Neural crest cell (in vitro differentiated cells): Measurements from ENCODE around the gene SLC2A9. TPM values are rescaled to one million over a fixed set of nuclear protein-coding genes. Genes with fewer than 3 reads are reported as not detected.
A peak's percentile ranks its signal among the peaks of the same experiment; 100 is the strongest.

ENCODE experiments used
- DNase-seq: peaks from one replicate; pipeline ENCODE4 v3.0.0; 2021; ENCODE audit warnings: low read depth, mixed read lengths, low spot score
- H3K27ac Mint-ChIP-seq: one replicate; pipeline ENCODE4 v1.8.0; 2021; ENCODE audit warnings: mild to moderate bottlenecking, mixed read lengths; ENCODE audit not compliant: unreplicated experiment
- H3K27me3 Mint-ChIP-seq: 2 replicates; pipeline ENCODE4 v1.8.0; 2021; ENCODE audit warnings: low read depth, mild to moderate bottlenecking, mixed read lengths
- H3K36me3 Mint-ChIP-seq: 2 replicates; pipeline ENCODE4 v1.8.0; 2021; ENCODE audit warnings: low read depth, mild to moderate bottlenecking, mixed read lengths
- H3K4me1 Mint-ChIP-seq: 2 replicates; pipeline ENCODE4 v1.8.0; 2021; ENCODE audit warnings: mixed read lengths
- H3K4me3 Mint-ChIP-seq: one replicate; pipeline ENCODE4 v1.8.0; 2021; ENCODE audit warnings: mild to moderate bottlenecking, mixed read lengths
- H3K9me3 Mint-ChIP-seq: 2 replicates; pipeline ENCODE4 v1.8.0; 2021; ENCODE audit warnings: mixed read lengths
- total RNA-seq: library from RNA; stranded (reverse); gene quantifications from 2 replicates; pipeline ENCODE4 v1.2.1, GENCODE V29; 2021
- TF ChIP-seq, protein P1 (sequence below): fragments of 200-600 bp; sonication (generic); conservative IDR thresholded peaks from 2 replicates; pipeline ENCODE4 v1.5.0; 2021; ENCODE audit warnings: antibody characterized with exemption, mild to moderate bottlenecking

The SLC2A9 gene
- total RNA-seq, 1 donor from 2014 or later, result 0.26 TPM

DNA sequence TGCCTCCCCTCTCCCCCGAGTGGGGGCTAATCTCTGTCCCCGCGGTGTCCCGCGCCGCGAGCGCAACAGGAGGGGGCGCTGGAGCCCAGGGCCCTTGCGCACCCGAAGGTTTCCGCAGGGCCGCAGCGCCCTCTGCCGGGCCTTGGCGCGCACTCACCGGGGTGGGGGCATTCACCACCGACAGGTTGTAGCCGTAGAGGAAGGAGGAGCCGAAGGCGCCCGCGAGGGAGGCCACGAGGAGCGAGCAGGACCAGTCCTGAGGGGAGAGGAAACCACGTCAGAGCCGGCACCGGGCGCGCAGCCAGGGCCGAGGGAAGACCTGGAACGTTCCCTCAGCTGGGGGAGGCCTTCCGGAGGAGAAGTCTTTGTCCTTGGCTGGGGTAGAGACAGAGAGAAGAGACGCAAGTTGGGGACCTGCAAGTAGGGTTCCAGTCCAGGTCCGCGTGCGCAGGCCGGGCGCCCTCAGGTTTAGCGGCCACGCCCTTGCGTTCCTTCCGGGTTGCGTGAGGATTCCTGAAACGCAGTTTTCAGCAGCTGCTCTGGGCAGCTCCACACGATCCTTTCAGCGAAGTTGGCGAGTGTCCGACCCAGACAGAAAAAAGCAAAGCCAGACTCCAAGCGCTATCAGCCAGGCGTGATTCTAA is 2.4 kb downstream of the SLC2A9 start:
- H3K9me3 Mint-ChIP-seq, result no peaks in the 10 kb centered on the region
- H3K4me3 Mint-ChIP-seq, result peak overlapping the region; percentile 66
- no peaks in the 10 kb centered on the region for H3K36me3 Mint-ChIP-seq
- TF ChIP-seq, protein P1, sequence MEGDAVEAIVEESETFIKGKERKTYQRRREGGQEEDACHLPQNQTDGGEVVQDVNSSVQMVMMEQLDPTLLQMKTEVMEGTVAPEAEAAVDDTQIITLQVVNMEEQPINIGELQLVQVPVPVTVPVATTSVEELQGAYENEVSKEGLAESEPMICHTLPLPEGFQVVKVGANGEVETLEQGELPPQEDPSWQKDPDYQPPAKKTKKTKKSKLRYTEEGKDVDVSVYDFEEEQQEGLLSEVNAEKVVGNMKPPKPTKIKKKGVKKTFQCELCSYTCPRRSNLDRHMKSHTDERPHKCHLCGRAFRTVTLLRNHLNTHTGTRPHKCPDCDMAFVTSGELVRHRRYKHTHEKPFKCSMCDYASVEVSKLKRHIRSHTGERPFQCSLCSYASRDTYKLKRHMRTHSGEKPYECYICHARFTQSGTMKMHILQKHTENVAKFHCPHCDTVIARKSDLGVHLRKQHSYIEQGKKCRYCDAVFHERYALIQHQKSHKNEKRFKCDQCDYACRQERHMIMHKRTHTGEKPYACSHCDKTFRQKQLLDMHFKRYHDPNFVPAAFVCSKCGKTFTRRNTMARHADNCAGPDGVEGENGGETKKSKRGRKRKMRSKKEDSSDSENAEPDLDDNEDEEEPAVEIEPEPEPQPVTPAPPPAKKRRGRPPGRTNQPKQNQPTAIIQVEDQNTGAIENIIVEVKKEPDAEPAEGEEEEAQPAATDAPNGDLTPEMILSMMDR, result peak; percentile 95
- no peaks in the 10 kb centered on the region for H3K27me3 Mint-ChIP-seq
- DNase-seq, result peak; percentile 89
- peak overlapping the region; percentile 50 for H3K27ac Mint-ChIP-seq
- H3K4me1 Mint-ChIP-seq, result peaks cover 26% of the 10 kb centered on the region

DNA sequence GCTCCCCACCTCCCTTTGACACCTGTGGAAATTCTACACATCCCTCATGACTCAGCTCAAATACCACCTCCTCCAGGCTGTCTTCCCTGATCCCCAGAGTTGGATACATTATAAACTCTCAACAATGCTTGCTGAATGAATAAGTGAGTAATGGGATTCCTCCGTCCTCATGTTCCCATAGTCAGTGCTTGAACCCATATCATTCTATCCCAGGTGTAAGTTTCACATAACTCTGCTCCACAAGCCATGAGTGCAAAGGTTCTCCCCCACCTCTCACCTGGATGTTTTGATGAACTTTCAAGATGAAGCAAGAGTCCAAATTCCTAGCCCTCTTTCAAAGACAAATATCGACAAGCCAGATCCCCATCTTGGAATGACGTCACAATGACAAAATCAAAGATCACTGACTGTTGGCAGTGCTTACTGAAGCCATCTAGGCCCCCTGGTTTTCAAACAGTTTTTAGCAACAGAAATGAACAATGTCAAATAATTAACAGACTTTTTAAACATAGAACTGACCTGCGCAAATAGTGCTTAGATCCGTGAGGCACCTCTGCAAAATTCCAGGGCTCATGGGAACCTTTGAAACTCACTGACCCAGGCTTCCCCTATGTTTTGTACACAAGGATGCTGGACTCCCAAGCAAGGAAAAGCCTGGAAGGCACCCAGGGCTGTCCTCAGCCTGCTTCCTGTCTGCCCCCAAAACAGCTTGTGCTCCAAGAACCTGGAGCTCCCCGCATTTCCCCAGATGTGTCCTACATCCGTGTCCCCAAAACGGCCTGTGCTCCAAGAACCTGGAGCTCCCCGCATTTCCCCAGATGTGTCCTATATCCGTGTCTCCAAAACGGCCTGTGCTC is 4.0 kb downstream of the SLC2A9 start:
- no peaks in the 10 kb centered on the region for H3K9me3 Mint-ChIP-seq
- H3K4me1 Mint-ChIP-seq, result peaks cover 16% of the 10 kb centered on the region
- TF ChIP-seq, protein P1, result no peak
- H3K36me3 Mint-ChIP-seq, result no peaks in the 10 kb centered on the region
- no peak for DNase-seq
- no peak overlapping the region for H3K4me3 Mint-ChIP-seq
- no peaks in the 10 kb centered on the region for H3K27me3 Mint-ChIP-seq
- no peak overlapping the region for H3K27ac Mint-ChIP-seq

DNA sequence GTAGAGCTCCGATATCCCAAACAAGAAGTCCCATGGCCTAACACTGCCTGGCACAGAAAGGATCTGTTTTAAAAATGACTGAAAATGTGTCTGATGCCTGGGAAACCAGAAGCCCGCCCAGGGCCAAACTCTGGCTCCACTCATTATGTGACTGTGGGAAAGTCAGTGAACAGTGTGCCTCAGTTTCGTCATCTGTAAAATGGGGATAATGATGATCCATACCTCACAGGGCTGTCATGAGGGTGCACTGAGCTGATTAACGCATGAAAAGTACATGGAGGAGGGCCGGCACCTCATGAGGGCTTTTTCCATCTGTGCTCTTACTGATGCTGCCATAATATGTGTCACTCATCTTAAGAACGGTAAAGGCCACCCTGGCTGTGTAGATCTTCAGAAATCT is 5.1 kb downstream of the SLC2A9 start:
- no peaks in the 10 kb centered on the region for H3K27me3 Mint-ChIP-seq

DNA sequence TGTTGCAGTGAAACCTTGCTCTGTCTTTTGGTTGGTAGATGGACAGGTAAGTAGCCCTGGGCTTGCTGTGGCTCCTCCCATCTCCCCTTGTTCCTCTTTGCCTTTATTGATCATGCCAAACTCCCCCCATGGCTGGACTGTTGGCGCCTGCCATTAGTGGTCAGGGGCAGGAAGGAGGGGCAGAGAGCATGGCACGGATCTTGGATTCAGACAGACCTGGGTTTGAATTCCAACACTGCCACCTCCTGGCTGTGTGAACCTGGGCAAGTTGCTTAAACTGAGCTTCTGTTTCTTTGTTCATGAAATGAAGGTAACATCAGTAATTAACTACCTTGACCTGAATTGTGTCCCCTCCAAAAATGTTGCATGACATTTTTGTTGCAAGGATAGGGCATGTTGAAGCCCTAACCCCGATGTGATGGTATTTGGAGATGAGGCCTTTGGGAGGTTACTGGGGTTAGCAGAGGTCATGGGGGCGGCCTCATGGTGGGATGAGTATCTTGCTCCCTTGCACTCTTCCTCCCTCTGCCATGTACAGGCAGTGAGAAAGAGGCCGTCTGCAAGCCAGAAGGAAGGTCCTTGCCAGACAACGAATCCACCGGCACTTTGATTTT is 6.0 kb downstream of the SLC2A9 start:
- Mint-ChIP-seq H3K36me3 (no peaks in the 10 kb centered on the region), H3K27me3 (no peaks in the 10 kb centered on the region), H3K9me3 (no peaks in the 10 kb centered on the region), H3K27ac (peak overlapping the region; percentile 95), H3K4me3 (no peak overlapping the region), H3K4me1 (peaks cover 14% of the 10 kb centered on the region)
- DNase-seq, result peak; percentile 36
- TF ChIP-seq, protein P1, result peak; percentile 69

More for the DNA sequence above, 5.1 kb downstream of the SLC2A9 start:
- peaks cover 14% of the 10 kb centered on the region for H3K4me1 Mint-ChIP-seq
- TF ChIP-seq, protein P1, result no peak
- no peak for DNase-seq
- no peaks in the 10 kb centered on the region for H3K9me3 Mint-ChIP-seq
- no peak overlapping the region for H3K4me3 Mint-ChIP-seq
- H3K27ac Mint-ChIP-seq, result no peak overlapping the region
- H3K36me3 Mint-ChIP-seq, result no peaks in the 10 kb centered on the region

DNA sequence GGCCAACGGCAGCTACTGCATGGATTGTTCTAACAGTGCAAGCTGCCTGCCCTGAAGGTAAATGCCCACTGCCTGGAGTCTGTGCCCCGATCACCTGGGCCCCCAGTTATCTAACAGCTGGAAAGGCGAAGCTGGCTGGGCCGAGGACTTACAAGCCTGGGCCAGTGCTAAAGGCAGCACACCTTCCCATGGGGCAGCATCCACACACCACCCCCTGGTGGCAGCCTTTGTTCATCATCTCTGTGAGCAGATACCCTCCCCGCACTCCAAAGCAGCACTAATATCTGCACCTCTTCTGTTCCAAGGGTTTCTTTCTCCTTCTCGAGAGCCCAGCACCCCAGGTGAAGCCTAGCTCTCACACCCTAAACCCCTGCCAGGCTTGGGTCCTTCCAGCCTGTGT is 7.6 kb downstream of the SLC2A9 start:
- Mint-ChIP-seq H3K9me3 (no peaks in the 10 kb centered on the region), H3K36me3 (no peaks in the 10 kb centered on the region), H3K27me3 (no peaks in the 10 kb centered on the region), H3K4me3 (no peak overlapping the region), H3K27ac (no peak overlapping the region), H3K4me1 (peaks cover 9% of the 10 kb centered on the region)
- peak; percentile 28 for DNase-seq
- TF ChIP-seq, protein P1, result peak; percentile 64
